G401 (cell line): ENCODE measurements around the gene C5orf46. TPM values are rescaled to one million over a fixed set of nuclear protein-coding genes. Genes with fewer than 3 reads are reported as not detected.

Experiments used
- DNase-seq: peaks from one replicate; pipeline ENCODE4 v3.0.0-alpha.2; 2015; ENCODE audit warnings: low spot score
- in situ Hi-C: cut with HindIII; loops from 2 replicates; pipeline ENCODE4 v1.10.0; 2016; ENCODE audit warnings: low sequenced_read_pairs, mixed read lengths
- total RNA-seq: library from RNA; depleted of rRNA; stranded (reverse); fragments of >200 nt; shearing (Covaris generic); gene quantifications from 2 replicates; pipeline ENCODE4 v1.2.3, GENCODE V29; 2014

C5orf46 gene
- total RNA-seq, 1 experiment from 2014 or later: not detected

DNA sequence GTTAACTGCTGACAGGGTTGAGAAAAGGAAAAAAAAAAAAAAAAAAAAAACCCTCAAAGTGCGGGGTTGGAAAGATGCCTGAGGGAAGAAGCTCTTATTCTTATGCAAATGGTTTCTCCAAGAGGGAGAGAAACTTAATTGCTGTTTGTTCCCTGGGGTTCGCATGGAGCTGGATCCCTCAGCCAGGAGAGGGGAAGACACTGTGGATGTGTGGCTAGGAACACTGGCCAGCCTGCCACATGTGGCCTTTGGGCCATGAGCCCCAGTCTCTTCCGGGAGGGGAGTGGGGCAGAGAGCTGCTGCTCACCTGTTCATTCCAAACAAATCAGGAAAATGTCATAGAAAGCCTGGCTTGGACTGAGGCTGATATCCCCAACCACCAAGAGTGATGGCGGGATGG lies 37.2 kb downstream of the C5orf46 start:
- in situ Hi-C loops: no loop called here
- DNase-seq: no peak

DNA sequence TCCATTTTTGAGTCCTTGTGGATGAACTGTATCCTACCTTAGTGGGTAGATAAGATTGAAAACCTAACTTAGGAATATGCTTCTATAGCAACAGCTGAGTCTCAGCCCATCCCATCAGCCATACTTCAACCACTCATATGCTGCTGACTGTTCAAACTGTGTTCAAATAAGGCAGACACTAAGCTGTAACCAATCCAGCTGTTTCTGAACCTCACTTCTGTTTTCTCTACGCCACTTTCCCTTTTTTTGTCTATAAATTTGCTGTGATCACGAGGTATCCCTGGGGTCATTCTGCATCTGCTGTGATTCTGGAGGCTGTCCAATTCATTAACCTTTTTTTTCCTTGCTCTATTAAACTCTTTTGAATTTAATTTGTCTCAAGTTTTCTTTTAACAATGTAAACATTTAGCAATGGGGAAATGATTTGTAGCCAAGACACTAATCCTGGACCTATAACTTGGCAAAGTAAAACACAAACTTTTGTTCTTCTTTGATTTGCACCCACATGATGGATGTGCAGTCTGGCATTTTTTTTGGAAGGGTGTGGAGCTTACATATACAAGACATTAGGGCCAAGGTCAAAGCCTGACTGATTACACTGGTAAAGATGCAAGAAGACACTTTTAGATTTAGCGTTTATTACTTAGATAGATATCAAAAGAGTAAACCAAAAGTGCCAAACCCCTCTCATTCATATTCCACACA lies 42.7 kb downstream of the C5orf46 start:
- no peak for DNase-seq
- in situ Hi-C loops: no loop called here

DNA sequence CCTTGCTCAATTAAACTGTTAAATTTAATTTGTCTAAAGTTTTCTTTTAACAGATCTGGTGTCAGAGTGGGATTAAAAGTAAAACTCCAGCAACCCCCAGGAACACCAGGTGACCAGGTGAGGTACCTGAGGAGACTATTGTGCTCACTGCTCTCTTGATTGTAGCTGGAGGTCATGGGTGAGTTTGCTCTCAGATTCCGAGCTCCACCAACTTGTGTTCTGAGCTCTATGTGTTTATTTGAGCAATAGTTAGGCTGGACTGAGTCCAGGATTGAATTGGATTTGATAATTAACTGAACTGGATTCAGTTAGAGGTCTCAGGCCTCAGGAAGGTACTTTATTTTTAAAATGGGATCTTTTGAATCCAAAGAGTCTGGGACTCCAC lies 45.7 kb downstream of the C5orf46 start:
- no peak for DNase-seq
- in situ Hi-C loops: no loop called here

DNA sequence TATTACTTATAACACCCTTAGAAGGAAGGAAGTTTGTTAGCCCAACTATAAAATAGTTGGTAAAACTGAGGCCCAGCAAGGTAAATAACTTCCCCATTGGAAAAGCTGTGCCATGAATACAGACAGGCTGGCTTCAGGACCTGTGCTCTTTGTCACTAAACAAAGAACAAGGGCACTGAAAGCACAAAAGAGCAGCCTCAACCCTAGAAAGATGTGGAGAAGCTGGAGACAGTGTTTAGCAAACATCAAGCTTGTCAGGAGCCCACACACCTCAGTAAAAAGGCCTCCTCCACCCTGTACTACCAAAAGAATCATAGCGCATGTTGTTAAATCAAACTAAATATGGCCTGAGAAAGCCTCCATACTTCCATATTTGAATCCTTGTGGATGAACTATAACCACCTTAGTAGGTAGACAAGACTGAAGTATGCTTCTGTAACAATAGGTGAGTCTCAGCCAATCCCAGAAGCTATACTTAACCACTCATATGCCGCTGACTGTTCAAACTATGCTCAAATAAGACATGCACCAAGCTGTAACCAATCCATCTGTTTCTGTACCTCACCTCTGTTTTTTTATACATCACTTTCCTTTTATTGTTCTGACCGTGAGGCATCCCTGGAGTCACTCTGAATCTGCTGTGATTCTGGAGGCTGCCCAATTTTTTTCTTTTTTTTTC lies 46.2 kb downstream of the C5orf46 start:
- in situ Hi-C loops: no loop called here
- no peak for DNase-seq

DNA sequence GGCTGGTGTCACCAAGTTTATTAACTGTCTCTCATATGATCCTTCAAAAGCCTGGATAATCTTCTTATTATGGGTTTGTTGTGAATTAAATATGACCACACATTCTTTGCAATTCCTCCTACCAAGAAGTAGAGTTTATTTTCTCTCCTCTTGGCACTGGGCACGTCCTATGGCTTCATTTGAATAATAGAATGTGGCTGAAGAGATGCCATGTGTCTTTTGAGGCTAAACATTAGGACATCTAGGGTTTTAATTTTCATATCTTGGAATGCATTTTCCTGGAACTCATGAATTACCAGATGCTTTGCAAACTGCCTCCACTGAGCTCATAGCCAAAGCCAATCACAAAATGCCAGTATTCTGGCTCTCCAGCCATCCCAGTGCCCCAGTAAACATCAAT lies 47.8 kb downstream of the C5orf46 start:
- in situ Hi-C loops: no loop called here

DNA sequence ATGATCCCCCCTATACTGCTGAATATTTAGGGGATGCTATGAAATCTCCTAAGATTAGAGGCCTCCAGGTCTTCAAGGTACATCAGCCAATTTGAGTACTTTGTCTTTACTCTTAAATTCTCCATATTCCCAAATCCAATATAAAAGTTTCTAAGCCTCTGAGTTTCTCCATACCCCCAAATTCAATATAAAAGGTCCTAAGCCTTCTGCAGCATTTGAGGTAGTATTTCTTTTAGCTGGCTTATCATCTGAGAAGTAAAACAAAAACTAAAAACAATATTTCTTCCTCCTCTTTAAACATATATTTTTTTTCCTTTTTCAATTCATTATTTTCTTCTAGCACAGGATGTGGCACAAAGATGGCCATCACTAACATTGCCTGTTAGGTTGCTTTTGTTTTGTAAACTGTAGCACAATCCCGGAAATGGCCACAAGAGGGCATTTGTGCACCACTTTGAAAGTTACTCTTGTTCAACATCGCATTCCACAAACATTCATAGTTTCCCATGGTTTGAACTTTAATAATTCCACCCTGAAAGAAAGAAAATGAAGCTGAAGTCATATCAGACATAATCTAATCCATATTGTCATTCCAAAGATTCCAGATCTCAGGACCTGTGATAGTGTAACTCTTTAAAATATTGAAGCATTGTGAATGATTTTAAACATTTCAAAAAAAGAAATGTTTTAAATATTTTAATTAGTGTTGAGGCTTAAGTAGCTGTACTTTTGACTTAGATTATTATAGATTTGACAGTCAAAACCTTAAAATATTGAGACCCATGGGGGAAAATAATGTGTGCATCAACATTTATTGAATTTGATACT lies 48.8 kb downstream of the C5orf46 start:
- in situ Hi-C loops: no loop called here
- peak; percentile 74 for DNase-seq

More for the DNA sequence above, 47.8 kb downstream of the C5orf46 start:
- DNase-seq: peak; percentile 28

DNA sequence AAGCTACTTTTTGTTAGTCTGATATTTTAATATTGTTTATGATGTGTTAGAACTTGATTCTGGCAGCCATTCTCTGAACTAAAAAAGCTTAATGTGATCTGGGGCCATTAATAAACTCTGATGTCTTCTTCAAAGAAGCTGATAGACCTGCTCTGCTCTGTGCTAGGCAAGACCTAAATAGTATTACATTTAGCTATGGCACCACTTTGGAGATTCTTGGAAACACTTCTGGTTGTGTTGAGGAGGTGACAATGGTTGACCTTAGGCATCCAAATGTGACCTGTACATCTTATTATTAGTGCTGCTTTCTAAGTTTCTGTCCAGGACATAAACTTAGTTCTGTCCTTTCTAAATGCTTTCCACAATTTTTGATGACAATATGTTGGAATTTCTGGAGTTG lies 49.5 kb downstream of the C5orf46 start:
- in situ Hi-C loops: no loop called here
- no peak for DNase-seq

DNA sequence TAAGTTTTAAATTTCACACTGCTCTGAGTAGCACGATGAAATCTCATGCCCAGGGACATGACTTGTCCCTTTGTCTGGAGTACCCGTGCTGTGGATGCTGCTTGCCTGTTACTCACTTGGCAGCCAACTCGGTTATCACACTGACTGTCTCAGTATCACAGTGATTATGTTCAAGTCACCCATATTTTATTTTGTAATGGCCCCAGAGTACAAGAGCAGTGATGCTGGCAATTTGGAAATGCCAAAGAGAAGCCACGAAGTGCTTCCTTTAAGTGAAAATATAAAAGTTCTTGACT lies 50.6 kb downstream of the C5orf46 start:
- in situ Hi-C loops: no loop called here
- no peak for DNase-seq

DNA sequence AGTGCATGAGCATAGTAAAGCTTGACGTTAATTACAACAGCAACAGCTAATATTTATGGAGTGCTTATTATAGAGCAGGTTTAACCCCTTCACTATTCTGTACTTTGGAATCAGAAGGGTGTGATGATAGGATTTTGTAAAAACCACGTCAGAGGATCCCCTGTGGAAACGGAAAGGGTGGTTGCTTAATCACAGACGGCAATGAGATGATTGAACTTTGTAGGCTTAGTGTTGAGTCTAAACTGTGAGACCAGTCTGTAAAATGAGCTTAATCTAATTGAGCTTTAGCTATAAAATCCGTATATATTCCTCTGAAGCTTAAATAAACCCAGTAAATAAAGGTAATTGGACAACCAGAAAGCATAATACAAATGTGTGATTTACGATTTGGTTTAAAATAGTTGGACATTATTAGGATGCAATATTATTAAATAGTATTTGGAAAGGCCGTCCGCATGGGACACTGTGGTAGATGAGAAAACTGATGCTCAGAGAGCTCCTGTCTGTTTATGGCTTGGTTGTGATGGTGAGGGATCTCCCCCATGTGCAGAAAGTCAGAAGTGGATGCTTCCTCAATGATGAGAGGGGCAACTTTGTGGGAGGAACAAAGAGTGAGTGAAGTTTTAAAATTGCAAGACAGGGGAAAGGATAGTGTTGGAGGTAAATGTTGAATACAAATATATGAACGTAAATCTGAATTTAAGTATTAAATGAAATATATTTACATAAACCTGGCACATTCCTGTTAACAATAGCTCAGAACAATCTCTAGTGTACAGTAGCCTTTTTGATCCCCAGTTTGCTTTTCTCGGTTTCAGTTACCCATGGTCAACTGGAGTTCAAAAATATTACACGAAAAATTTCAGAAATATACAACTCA lies 51.2 kb downstream of the C5orf46 start:
- DNase-seq: no peak
- in situ Hi-C loops: no loop called here

DNA sequence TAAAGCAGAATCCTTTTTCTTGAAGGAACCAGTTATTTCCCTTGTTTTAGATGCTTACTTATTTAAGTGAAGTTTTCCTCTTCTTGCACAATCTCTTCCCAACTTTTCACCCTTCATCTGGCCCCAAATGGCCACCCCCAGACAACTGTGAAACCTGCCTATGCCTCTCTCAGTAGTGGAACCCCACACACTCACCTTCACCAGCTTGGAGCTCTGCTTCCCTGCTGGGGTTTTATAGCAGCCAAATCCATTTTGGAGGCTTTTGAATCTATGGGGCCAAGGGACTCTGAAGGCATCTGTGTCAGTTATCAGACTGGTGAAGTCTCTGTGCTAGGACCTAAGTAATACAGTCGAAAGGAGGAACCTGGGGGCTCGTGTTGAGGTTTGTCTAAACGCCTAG lies 52.0 kb downstream of the C5orf46 start:
- DNase-seq: no peak
- in situ Hi-C loops: no loop called here

DNA sequence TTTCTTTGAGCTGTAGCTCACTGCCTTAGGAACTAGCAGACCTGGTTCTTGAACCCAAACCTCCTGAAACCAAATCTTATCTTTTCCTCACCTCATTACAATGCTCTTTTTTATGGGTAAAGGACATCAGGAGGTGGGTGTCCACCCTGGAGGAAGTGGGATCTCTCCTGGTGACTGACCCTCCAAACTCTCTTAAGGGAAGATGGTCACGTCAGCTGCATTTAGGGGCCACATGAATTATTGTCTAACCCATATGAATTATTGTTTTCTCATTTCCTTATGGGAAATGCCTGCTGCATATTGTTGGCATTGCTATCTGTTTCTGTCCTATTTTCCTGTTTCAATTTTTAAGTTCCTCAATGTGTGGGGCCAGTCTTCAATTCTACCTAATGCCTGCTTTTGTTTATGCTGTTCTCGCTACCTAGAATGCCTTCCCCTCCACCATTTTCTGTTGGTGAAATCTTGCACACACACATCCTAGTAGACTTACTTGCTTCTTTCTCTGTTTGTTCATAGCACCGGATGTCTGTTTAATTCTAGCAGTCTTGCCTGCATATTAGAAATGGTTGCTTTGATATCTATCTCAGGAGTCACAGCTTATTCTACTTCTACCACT lies 52.9 kb downstream of the C5orf46 start:
- no peak for DNase-seq
- in situ Hi-C loops: no loop called here

DNA sequence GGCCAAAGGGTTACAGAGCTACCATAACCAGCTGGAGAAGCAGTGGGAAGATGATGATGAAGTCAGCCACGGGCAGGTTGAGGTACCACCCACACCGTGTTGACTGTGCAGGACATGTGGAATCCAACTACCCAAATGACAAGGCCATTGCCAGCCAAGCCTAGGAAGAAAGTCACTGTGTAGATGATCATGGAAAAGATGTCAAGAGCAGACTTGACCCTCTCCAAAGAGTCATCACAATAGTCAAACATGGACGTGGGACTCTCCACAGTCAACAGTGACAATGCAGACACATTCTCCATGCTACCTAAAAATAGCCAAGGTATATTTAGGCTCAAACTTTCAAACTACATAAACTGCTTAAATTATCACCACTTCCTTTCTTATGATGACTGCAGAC lies 54.0 kb downstream of the C5orf46 start:
- in situ Hi-C loops: no loop called here
- DNase-seq: no peak

DNA sequence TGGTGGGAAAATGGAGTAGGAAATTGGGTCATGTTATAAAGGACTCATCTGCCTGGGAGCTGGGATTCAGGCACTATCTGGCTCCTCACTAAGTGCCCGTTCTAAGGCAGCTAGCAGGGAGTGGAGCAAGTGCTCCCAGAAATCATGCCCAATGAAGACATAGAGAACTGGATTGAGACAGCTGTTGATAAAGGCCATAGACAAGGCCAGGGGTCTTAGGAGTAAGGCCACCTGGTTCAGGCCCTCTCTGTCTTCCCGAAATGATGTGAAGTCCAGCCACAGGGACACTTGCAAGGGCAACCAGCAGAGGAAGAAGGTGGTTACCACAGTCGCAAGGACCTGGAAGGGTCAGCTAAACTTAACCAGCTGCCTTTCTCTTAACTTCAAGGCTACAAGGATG lies 54.8 kb downstream of the C5orf46 start:
- no peak for DNase-seq
- in situ Hi-C loops: no loop called here

DNA sequence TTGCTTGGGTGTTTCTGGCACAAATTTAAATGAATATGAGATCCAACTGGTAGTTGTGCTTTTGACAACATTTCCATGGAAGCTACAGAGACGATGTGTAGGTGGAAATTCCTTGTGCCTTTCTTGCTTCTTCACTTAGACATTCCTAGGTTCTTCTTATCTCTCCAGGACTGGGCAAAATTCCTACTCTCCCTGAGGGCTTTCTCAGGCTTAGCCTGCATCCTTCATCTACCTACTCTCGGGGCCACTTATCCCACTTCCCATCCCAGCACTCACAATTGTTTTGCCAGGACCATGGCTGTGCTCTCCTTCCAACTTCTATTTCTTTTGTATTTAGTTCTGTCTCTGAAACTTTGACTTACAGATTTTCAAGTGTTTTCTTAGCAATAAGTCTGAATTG lies 57.1 kb downstream of the C5orf46 start:
- DNase-seq: no peak
- in situ Hi-C loops: no loop called here

DNA sequence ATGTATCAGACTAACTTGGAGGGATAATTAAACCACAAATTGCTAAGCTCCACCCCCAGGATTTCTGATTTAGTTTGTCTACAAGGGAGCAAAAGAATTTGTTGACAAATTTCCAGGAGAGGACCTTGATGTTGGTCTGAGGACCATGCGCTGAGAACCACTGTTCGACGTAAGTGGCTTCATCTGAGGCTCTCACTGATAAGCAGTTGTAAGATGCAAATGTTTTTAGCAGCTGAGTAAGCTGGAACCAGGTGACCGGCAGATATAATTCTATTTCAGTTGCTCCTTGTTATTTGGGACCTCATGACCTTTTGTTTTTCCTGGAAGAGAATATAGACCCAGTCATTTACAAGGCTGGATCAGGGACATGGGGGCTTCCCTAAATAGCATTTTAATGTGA lies 60.7 kb downstream of the C5orf46 start:
- in situ Hi-C loops: no loop called here
- no peak for DNase-seq

DNA sequence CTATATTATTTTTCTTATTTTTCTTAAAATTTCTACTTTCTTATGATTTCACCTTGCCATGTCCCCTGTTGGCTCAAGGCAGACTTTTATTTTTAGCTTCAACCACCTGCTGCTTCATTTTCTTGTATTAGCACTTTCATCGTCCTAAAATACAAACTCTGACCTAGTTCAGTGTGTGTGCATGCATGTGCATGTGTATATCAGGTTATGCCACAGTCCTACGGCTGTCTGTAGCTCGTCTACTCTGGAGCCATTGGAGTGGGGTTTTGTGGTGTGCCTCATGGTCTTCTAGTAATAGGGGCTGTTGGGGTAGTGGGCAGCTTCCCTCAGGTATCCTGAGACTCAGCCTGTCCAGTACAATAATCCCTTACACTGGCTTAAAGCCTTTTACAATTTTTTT lies 61.5 kb downstream of the C5orf46 start:
- DNase-seq: no peak
- in situ Hi-C loops: no loop called here

DNA sequence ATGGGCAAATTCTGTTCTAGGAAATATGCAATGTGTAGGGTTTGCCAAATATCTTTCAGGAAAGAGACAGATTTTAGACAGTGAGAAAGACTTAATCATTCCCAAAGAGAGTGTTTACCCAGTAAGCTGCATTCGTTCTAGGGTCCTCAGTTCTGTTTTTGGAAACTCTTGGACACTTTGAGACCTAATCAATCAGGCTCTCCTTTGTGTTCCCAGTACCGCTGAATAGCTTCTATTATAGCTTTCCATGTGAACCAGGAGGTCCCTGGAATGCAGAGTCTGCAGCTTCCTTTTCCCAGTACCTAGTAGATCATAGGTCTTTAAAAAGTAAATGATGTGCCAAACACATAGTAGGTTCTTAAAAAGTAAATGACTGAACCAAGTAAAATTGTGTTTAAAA lies 63.5 kb downstream of the C5orf46 start:
- in situ Hi-C loops: no loop called here
- DNase-seq: no peak
